Left kidney (tissue), 2 donors: ENCODE results near the gene RNF208. TPM values are rescaled to one million over a fixed set of nuclear protein-coding genes. Genes with fewer than 3 reads are reported as not detected.

Experiments
- DNase-seq: peaks from one replicate; pipeline ENCODE4 v3.0.0-alpha.2; 2013
- polyA plus RNA-seq: library from polyadenylated mRNA; unstranded; fragments of 120-200 nt; gene quantifications from one replicate; pipeline ENCODE4 v1.2.1, GENCODE V29; 2013; ENCODE audit not compliant: insufficient read length

Gene RNF208
- polyA plus RNA-seq, 1 donor = 5.8 TPM

- DNase-seq = no peak
Observed at GRCh38 chr9:137228968-137229896, 7.2 kb upstream of the RNF208 start.

- DNase-seq = no peak
Observed at GRCh38 chr9:137228506-137228967, 6.5 kb upstream of the RNF208 start.

GRCh38 chr9:137227853-137228505 lies 5.9 kb upstream of the RNF208 start:
- DNase-seq = no peak

- peak; percentile 68 for DNase-seq
Observed at GRCh38 chr9:137227054-137227852, 5.2 kb upstream of the RNF208 start, which contains the start of gene RNF224. Gene RNF224 (plus strand): TSS chr9:137227502. CDS start chr9:137228336, 834 bp downstream.

DNA sequence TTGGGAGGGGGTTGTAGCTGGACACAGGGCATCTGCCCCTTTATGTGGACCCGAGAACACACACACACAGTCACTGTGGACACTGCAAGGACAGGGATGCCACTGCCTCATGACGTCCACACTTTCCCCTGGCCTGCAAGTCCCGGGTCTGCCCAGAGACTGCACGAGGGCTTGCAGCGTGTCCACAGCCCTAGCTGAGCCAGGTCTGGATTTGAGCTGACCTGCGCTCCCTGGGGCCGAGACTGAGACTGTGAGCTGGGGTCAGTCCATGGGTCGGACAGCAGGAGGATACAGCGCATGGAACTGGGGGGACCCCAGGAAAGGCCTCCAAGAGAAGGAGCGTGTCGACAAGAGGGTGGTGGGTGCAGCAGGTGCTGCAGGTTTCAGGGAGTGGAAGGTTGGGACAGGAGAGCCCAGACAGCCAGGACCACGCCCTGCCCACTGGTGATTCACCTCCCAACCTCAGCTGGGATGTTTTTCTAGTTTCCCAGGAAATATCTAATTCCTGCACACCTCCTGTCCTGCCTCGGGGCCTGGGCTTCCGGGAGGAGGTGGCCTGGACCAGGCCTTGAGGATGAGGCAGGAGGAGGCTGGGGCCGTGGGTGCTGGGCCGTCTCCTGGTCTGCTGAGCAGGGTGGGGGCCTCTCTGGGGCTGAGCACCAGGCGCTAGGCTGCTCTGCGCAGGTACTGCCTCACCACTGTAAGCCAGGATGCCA lies 4.5 kb upstream of the RNF208 start:
- no peak for DNase-seq

- no peak for DNase-seq
Observed at GRCh38 chr9:137225699-137226331, 3.8 kb upstream of the RNF208 start.

DNA sequence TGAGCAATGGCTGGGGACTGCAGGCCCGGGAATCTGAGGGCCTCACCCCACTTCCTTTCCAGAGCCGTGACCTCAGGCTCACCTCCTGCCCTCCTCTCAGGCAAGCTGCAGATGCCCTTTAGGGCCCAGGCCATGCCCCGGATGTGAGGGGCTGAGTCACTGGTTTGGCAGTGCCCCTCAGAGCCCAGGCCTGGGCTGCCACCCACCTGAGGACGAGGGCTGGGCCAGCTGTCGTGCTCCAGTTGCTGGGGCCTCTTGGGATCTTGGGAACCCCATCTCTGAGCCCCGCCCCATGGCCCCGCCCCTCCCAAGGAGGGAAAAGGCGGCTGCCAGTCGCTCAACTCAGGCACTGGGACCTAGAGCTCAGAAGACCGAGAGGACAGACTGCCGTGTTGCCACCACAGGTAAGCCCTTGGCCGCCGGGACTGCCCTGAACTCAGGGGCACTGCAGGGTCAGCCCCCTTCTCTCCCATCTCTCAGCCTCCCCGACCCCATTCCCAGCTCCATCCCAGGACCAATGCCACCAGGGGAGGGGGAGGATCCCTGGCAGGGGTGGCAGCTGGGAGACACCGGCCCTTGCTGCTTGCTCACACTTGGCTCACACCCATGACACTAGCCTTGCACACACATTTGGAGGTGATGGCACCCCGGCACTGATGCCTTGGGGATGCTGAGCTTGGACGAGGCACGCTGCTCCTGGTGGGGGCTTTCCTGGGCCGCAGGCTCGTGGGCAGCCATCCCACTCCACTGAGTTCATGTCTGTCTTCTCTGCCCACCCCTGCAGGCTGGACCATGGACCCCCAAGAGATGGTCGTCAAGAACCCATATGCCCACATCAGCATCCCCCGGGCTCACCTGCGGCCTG lies 3.0 kb upstream of the RNF208 start, which contains the start of gene CYSRT1:
TSS of gene CYSRT1 (plus strand) at position 345 of the 865 bp plus-strand sequence. CDS start at position 793, 448 bp downstream.
- DNase-seq = no peak

DNA sequence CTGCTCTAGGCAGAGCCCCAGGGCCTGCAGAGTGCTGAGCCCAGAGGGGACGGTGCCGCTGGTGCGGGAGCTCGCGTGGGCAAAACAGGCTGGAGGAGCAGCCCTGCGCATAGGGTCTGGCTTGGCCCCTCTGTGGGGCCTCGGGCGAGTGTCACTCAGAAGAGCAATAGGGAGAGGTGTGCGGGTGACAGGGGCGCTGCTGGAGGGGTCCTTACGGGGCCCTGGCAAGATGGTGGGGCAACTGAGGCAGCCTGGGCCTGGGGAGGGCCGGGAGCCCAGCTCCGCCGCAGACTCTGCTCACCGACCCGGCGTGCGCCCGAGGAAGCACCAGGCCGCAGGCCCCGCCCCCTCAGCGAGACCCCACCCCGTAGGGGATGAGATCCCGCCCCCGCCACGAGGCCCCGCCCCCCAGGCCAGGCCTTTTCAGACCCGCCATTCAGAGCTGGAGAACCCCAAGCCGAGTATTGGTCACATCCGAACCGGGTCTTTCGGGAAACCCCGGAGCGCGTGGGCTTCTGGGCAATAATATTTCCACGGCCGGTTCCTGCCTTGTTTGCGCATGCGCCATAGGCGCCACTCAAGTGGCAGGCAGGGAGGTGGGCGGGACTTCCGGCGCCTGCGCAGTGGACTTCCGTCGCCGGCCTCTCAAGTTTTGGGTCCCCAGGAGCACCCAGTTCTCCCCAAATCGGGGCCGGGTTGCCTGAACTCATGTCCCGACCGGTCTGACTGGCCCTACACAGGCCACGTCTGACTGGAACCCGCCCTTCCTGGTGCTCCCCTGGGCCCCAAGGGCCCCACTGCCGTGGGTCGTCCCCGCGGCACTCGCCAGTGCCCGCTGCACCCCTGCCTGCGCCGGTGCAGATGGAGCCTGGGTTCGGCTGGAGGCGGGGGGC lies 1.3 kb upstream of the RNF208 start:
- peak; percentile 96 for DNase-seq

- no peak for DNase-seq
Observed at GRCh38 chr9:137221506-137222111, 431 bp downstream of the RNF208 start.

DNA sequence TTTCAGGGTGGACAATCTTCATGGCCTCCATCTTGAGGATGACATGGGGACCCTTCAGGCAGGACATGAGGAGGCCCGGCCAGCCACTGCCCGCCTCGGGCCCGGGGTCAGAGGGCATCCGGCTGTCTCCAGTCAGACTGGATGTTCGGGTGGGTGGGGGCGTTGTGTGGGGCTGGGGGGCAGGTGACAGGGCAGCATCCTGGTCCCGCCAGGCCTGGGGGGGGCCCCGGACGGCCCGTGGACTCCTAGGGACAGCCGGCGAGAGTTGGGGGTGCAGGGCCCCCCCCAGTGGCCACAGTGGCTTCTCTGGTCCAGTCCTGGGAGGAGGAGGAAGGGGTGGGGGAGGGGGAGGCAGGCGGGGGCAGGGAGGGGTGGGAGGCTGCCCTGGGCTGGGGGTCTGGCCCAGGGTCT lies 940 bp downstream of the RNF208 start:
- DNase-seq = no peak

- no peak for DNase-seq
Observed at GRCh38 chr9:137220317-137221094, 1.5 kb downstream of the RNF208 start.

DNA sequence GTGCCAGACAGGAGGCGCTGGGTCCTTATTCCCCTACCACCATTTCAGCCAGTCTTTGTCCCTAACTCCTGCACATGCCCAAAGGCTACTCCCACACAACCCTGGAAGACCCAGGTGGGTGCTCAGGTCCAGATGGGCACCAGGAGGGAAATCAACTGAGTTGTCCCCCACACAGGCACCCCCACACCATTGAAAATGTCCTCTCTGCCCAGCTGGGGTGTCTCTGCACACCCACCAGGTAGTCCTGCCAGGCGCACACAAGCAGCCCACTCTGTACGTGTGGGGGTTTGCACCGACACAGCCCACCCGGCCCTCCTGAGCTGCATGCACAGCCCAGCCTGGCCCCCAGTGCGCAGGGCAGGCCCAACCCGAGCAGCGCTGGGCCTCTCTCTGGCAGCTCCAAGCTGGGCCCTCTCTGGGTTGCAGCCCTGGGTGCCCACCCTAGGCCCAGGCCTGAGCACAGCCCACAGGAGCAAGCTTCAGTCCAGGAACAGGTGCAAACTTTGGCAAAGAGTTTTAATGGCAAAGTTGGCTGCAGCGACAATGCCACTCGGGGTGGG lies 2.2 kb downstream of the RNF208 start:
- no peak for DNase-seq

- no peak for DNase-seq
Observed at GRCh38 chr9:137218754-137219271, 3.2 kb downstream of the RNF208 start.

DNA sequence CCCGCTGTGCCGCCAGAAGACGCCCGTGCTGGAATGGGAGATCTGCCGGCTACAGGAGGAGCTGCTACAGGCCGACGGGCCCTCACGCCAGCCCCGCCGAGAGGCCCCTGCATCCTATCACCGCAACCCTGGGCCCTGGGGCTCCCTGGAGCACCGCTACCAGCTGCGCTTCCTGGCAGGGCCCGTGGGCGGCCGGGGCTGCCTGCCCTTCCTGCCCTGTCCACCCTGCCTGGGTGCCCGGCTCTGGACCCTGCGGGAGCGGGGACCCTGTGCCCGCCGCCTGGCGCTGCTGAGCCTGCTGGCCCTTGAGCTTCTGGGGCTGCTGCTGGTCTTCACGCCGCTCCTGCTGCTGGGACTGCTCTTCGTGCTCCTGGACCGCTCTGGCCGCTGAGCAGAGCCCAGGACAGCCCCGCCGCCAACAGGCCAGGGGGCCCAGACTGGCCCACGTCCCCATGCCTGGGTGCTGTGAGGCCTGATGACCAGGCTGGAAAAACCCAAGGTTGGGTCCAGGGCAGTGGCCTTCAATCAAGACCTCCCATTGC lies 3.8 kb downstream of the RNF208 start:
- DNase-seq = no peak

- no peak for DNase-seq
Observed at GRCh38 chr9:137217276-137218211, 4.5 kb downstream of the RNF208 start.
